GM19193 (cell line): ENCODE data around the gene CIP2A.

Experiments used
- POLR2A ChIP-seq: IDR thresholded peaks from 4 replicates; pipeline ENCODE4 v1.6.1; 2011; ENCODE audit not compliant: insufficient read depth, insufficient read length; ENCODE audit errors: extremely low read depth

Gene CIP2A

GRCh38 chr3:108589081-108589997, at the start of gene CIP2A, which contains the start of gene DZIP3:
TSS of gene CIP2A (minus strand) at chr3:108589438. CDS start at chr3:108589375, 63 bp downstream.
TSS of gene DZIP3 (plus strand) at chr3:108589722. CDS start at chr3:108605407, 15,685 bp downstream.
- peak; percentile 90 for TF ChIP-seq POLR2A

- no peak for TF ChIP-seq POLR2A
These were observed 40.7 kb upstream of the CIP2A start for GRCh38 chr3:108629974-108630373.

- TF ChIP-seq POLR2A, result no peak
These were observed 34.3 kb upstream of the CIP2A start for GRCh38 chr3:108623504-108623903.

- no peak for TF ChIP-seq POLR2A
These were observed 31.0 kb upstream of the CIP2A start for GRCh38 chr3:108620250-108620649.

GRCh38 chr3:108610651-108611050, 21.4 kb upstream of the CIP2A start:
- no peak for TF ChIP-seq POLR2A

- no peak for TF ChIP-seq POLR2A
These were observed 19.5 kb upstream of the CIP2A start for GRCh38 chr3:108608750-108609149.

- TF ChIP-seq POLR2A, result no peak
These were observed 16.3 kb upstream of the CIP2A start for GRCh38 chr3:108605491-108605890.

- no peak for TF ChIP-seq POLR2A
These were observed 15.8 kb upstream of the CIP2A start for GRCh38 chr3:108605028-108605427.

- no peak for TF ChIP-seq POLR2A
These were observed 14.5 kb upstream of the CIP2A start for GRCh38 chr3:108603691-108604090.

- TF ChIP-seq POLR2A, result no peak
These were observed 13.7 kb upstream of the CIP2A start for GRCh38 chr3:108602935-108603294.

GRCh38 chr3:108602249-108602934, 13.2 kb upstream of the CIP2A start:
- no peak for TF ChIP-seq POLR2A

GRCh38 chr3:108599677-108600409, 10.6 kb upstream of the CIP2A start:
- TF ChIP-seq POLR2A, result no peak

GRCh38 chr3:108598375-108598774, 9.1 kb upstream of the CIP2A start:
- no peak for TF ChIP-seq POLR2A

- TF ChIP-seq POLR2A, result no peak
These were observed 6.1 kb upstream of the CIP2A start for GRCh38 chr3:108595321-108595720.

GRCh38 chr3:108590460-108590859, 1.2 kb upstream of the CIP2A start:
- no peak for TF ChIP-seq POLR2A
